Thyroid gland (tissue), 4 donors: ENCODE results near the gene RETN. TPM values are rescaled to one million over a fixed set of nuclear protein-coding genes. Genes with fewer than 3 reads are reported as not detected.

Source experiments
- DNase-seq, 2 donors: peaks; one replicate each; pipeline ENCODE4 v3.0.0-alpha.2; 2019
- H3K27ac ChIP-seq, 3 donors: fragments of 200-600 bp; sonication (generic); 1 replicate in 2 of 3; 2 replicates in 1 of 3; pipeline ENCODE4 v1.5.1; 2016 to 2019; ENCODE audit warnings: mild to moderate bottlenecking in 1 of 3, moderate library complexity in 1 of 3
- H3K27me3 ChIP-seq: fragments of 200-600 bp; sonication (generic); one replicate; pipeline ENCODE4 v1.5.1; 2019
- H3K36me3 ChIP-seq, 2 donors: fragments of 200-600 bp; sonication (generic); one replicate each; pipeline ENCODE4 v1.5.1; 2016 to 2019
- H3K4me1 ChIP-seq, 2 donors: fragments of 200-600 bp; sonication (generic); one replicate each; pipeline ENCODE4 v1.5.1; 2017 to 2019
- H3K4me3 ChIP-seq, 3 donors: fragments of 200-600 bp; sonication (generic); replicated peaks in 1 of 3; 1 replicate in 2 of 3; 2 replicates in 1 of 3; pipeline ENCODE4 v1.5.1; 2016; ENCODE audit warnings: mild to moderate bottlenecking in 1 of 3
- H3K9me3 ChIP-seq: fragments of 200-600 bp; sonication (generic); one replicate; pipeline ENCODE4 v1.5.1; 2017
- POLR2A ChIP-seq, 2 donors: fragments of 450-650 bp; IDR thresholded peaks; one replicate each; pipeline ENCODE4 v1.6.1; 2017; ENCODE audit warnings: antibody characterized with exemption in 2 of 2, mild to moderate bottlenecking in 2 of 2, moderate library complexity in 1 of 2
- WGBS, 2 donors: methylation state at CpG; one replicate each; pipeline ENCODE4 v1.1.5; 2017; 5-methylcytosine and 5-hydroxymethylcytosine counted together
- intact Hi-C: fragments of 100-400 bp; cut with DNase I; formaldehyde crosslinking; loops from one replicate; pipeline ENCODE4 v1.15.1; 2023
- total RNA-seq, 4 donors: library from RNA; depleted of rRNA; stranded (reverse); fragments of >200 nt; gene quantifications; one replicate each; pipeline ENCODE4 v1.2.3, GENCODE V29; 2016
- TF ChIP-seq, protein P1 (sequence below), 6 experiments: fragments of 200-600 bp in 3 of 6; fragments of 450-650 bp in 3 of 6; sonication (generic) in 3 of 6; IDR thresholded peaks; one replicate each; pipeline ENCODE4 v1.5.1; 2016 to 2019; ENCODE audit warnings: antibody characterized with exemption in 6 of 6, mild to moderate bottlenecking in 2 of 6, inconsistent platforms in 1 of 6, moderate library complexity in 1 of 6

The RETN gene
- total RNA-seq, 4 donors from 2014 or later: not detected

DNA sequence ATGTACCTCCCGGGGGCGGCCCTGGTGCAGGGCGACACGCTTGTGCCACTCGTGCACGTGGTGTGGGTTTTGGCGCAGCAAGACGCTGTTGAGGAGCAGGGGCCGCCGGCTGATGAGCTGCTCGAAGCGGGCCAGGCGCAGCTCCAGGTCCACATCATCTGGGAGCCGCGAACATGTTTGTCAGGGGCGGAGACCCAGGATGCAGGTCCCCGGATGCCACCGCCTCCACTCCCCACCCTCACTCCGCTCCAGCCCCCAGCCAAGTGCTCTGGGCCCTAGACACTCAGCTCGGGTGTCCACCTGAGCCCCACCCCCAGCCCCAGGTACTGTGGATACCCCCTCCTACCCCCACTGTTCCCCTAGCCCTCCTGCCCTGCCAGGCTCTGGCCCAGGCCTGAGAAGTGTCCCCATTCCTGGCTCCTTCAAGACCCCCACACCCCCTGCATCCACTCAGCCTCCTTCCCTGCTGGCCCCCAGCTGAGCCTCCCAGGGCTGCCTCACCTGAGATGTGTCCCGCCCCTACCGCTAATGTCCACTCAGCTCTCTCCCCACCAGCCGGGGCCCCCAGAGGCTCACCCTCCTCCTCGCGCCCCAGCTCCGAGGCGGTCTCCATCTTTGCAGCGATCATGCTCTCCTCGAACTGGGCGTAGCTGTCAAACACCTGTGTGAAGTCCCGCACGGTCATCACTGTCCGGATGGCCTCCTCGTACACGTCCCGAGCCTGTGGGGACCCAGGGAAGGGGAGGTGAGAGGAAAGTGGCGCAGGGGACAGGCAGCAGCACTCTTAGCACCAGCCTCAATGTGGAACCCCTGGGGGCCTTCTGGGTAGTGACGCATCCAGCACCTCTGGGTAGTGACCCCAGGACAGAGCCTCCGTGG is 44.9 kb upstream of the RETN start:
- TF ChIP-seq, protein P1, sequence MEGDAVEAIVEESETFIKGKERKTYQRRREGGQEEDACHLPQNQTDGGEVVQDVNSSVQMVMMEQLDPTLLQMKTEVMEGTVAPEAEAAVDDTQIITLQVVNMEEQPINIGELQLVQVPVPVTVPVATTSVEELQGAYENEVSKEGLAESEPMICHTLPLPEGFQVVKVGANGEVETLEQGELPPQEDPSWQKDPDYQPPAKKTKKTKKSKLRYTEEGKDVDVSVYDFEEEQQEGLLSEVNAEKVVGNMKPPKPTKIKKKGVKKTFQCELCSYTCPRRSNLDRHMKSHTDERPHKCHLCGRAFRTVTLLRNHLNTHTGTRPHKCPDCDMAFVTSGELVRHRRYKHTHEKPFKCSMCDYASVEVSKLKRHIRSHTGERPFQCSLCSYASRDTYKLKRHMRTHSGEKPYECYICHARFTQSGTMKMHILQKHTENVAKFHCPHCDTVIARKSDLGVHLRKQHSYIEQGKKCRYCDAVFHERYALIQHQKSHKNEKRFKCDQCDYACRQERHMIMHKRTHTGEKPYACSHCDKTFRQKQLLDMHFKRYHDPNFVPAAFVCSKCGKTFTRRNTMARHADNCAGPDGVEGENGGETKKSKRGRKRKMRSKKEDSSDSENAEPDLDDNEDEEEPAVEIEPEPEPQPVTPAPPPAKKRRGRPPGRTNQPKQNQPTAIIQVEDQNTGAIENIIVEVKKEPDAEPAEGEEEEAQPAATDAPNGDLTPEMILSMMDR (IDR thresholded peaks at IDR 0.05): no peak
- TF ChIP-seq POLR2A (IDR thresholded peaks at IDR 0.05): no peak
- Histone ChIP-seq H3K4me1 (peaks cover 24 to 27% of the 10 kb centered on the region in 2 donors), H3K36me3 (peaks cover 50 to 65% of the 10 kb centered on the region in 2 donors), H3K4me3 (no peak overlapping the region), H3K27ac (no peak overlapping the region), H3K9me3 (no peaks in the 10 kb centered on the region), H3K27me3 (no peaks in the 10 kb centered on the region)
- intact Hi-C loops: no loop called here
- no peak for DNase-seq
- 94 to 95% methylated on average over 25 to 29 of the region's 39 CpGs for WGBS, 2 donors

DNA sequence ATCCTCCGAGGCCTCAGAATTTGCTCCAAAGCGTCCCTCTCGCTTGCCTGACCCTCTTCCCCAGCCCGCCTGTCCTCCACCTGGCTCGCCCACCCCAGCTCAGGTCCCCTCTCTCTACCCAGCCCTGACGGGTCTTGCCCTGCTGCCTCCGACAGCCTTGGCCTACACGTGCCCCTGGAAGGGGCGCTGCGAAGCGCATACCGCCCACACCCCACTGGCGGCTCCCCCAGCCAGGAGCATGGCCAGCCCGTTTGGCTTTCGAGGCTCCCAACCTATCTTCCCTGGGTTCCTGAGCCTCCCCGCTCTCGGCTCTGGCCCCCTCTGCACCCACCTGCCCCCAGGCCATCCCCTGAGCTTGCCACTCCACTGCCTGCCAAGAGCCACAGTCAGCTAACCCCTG is 44.0 kb upstream of the RETN start:
- 90 to 94% methylated on average over 15 to 17 of the region's 17 CpGs for WGBS, 2 donors
- no peaks in the 10 kb centered on the region for H3K27me3 ChIP-seq

DNA sequence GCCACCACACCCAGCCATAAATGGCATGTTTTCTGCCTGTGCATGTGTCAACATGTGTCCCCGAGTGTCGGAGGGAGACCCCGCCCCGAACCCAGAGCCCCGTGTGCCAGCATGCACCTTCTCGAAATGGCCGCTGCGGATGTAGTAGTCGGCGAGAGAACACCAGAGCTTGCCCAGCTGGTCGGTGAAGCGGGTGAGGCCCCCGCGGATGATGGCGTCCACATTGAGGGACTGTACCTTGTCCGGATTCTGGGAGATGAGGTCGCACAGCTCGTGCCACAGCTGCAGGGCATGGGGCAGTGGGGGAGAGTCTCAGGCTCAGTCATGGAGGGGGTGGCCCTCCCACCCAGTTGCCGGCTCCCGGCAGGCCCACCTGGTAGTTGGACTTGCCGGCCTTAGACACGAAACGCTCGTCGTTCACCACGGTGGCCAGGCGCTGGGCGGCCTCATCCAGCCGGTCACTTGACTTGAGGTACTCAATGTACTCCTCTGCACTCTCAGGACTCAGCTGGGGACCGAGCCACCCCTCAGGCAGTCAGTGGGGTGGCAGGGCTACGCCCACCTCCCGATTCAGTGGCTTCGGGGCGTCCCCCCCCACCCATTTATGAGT is 43.0 kb upstream of the RETN start:
- H3K9me3 ChIP-seq: no peaks in the 10 kb centered on the region
- no peaks in the 10 kb centered on the region for H3K27me3 ChIP-seq
- no peak overlapping the region for H3K4me3 ChIP-seq
- no peak for TF ChIP-seq POLR2A (IDR thresholded peaks at IDR 0.05)
- TF ChIP-seq, protein P1 (IDR thresholded peaks at IDR 0.05): no peak
- intact Hi-C loops: no loop called here
- H3K27ac ChIP-seq: no peak overlapping the region
- 97% methylated on average over 14 to 33 of the region's 34 CpGs for WGBS, 2 donors
- no peak for DNase-seq
- H3K36me3 ChIP-seq: peaks cover 39 to 53% of the 10 kb centered on the region in 2 donors
- H3K4me1 ChIP-seq: peaks cover 23% of the 10 kb centered on the region in 2 donors

More for the DNA sequence above, 44.0 kb upstream of the RETN start:
- H3K27ac ChIP-seq: no peak overlapping the region
- TF ChIP-seq POLR2A (IDR thresholded peaks at IDR 0.05): no peak
- TF ChIP-seq, protein P1 (IDR thresholded peaks at IDR 0.05): no peak
- no peak overlapping the region for H3K4me3 ChIP-seq
- intact Hi-C loops: no loop called here
- no peaks in the 10 kb centered on the region for H3K9me3 ChIP-seq
- H3K36me3 ChIP-seq: peaks cover 50 to 62% of the 10 kb centered on the region in 2 donors
- peaks cover 18 to 21% of the 10 kb centered on the region in 2 donors for H3K4me1 ChIP-seq
- DNase-seq: no peak

DNA sequence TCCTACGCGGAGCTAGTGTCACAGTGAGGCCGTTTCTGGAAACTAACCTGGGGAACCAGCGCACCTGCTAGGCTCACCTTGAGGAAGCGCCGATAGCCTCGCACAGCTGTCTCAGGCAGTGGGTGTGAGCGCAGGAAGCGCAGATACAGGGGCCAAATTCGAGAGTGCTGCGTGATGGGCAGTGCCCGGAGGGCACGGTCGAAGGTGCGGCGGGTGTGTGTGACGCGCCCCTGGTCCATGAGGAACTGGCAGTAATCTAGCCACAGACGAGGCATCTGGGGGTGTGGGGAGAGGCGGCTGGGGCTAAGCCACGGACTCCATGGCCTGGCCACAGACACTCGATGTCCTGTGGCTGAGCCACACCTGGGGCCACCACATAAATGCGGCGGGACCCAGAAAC is 41.7 kb upstream of the RETN start:
- WGBS, 2 donors: 87 to 92% methylated on average over 18 to 24 of the region's 24 CpGs
- H3K27me3 ChIP-seq: no peaks in the 10 kb centered on the region
- TF ChIP-seq, protein P1 (IDR thresholded peaks at IDR 0.05): no peak
- no peak for TF ChIP-seq POLR2A (IDR thresholded peaks at IDR 0.05)
- no peak overlapping the region for H3K27ac ChIP-seq
- no peak for DNase-seq
- H3K4me1 ChIP-seq: peaks cover 23 to 28% of the 10 kb centered on the region in 2 donors
- H3K9me3 ChIP-seq: no peaks in the 10 kb centered on the region
- H3K36me3 ChIP-seq: peaks cover 26 to 40% of the 10 kb centered on the region in 2 donors
- intact Hi-C loops: no loop called here
- H3K4me3 ChIP-seq: no peak overlapping the region
